ENCODE measurements around the gene GPR171. TPM values are rescaled to one million over a fixed set of nuclear protein-coding genes. Genes with fewer than 3 reads are reported as not detected.
A peak's percentile ranks its signal among the peaks of the same experiment; 100 is the strongest.

GPR171 gene
- total and polyA plus RNA-seq, 2 of the 13 experiments (the other 11 are each of a cell fraction or from before 2014, with no cell fraction given): not detected

- TF ChIP-seq THAP9 (CRISPR knock-in tag; IDR thresholded peaks at IDR 0.05; ENCODE audit: borderline replicate concordance): no peak
- no peak for TF ChIP-seq ZNF260 (CRISPR knock-in tag; IDR thresholded peaks at IDR 0.05; ENCODE audit: borderline replicate concordance, low read depth)
- TF ChIP-seq EZH2 (conservative IDR thresholded peaks at IDR 0.05; ENCODE audit: low read depth, low read length): no peak
- TF ChIP-seq SMARCE1 (IDR thresholded peaks at IDR 0.05; ENCODE audit: borderline replicate concordance): no peak; the same call in 1 of the 2 replicates
- TF ChIP-seq NFYC (CRISPR knock-in tag; IDR thresholded peaks at IDR 0.05): no peak
- TF ChIP-seq JUND (CRISPR knock-in tag; IDR thresholded peaks at IDR 0.05): peak; percentile 71; the same call in 1 of the 2 replicates
- peak; percentile 95 for TF ChIP-seq TCF7L2 (IDR thresholded peaks at IDR 0.05; ENCODE audit: low read depth, low read length)
- TF ChIP-seq ZBTB10 (CRISPR knock-in tag; IDR thresholded peaks at IDR 0.05; ENCODE audit: borderline replicate concordance): no peak
- TF ChIP-seq SALL1 (CRISPR knock-in tag; IDR thresholded peaks at IDR 0.05): peak; percentile 98
- TF ChIP-seq ZNF121 (CRISPR knock-in tag; IDR thresholded peaks at IDR 0.05): peak; percentile 51; the same call in 1 of the 2 replicates
- TF ChIP-seq ZNF780A (CRISPR knock-in tag; IDR thresholded peaks at IDR 0.05): no peak
- no peak for TF ChIP-seq MAF1 (CRISPR knock-in tag; IDR thresholded peaks at IDR 0.05; ENCODE audit: borderline replicate concordance)
- no peak for TF ChIP-seq SP140L (CRISPR knock-in tag; IDR thresholded peaks at IDR 0.05; ENCODE audit: borderline replicate concordance)
- peak; percentile 52; the same call in 1 of the 2 replicates for TF ChIP-seq KMT2B (CRISPR knock-in tag; IDR thresholded peaks at IDR 0.05)
- peak; percentile 83 for TF ChIP-seq RCOR2 (CRISPR knock-in tag; IDR thresholded peaks at IDR 0.05)
- TF ChIP-seq ZNF17 (CRISPR knock-in tag; IDR thresholded peaks at IDR 0.05): no peak
- no peak for TF ChIP-seq NFIB (CRISPR knock-in tag; IDR thresholded peaks at IDR 0.05; ENCODE audit: borderline replicate concordance)
- no peak for TF ChIP-seq ZBTB4 (CRISPR knock-in tag; IDR thresholded peaks at IDR 0.05; ENCODE audit: borderline replicate concordance)
- no peak for TF ChIP-seq ZKSCAN5 (CRISPR knock-in tag; IDR thresholded peaks at IDR 0.05)
- TF ChIP-seq ZNF879 (CRISPR knock-in tag; IDR thresholded peaks at IDR 0.05): no peak
- no peak for TF ChIP-seq SP2 (CRISPR knock-in tag; IDR thresholded peaks at IDR 0.05)
- no peak for TF ChIP-seq ZNF839 (CRISPR knock-in tag; IDR thresholded peaks at IDR 0.05; ENCODE audit: borderline replicate concordance)
Measured at GRCh38 chr3:151197981-151198767, 4.8 kb downstream of the GPR171 start (continued).

Measured in HepG2 (cell line).